Lung (tissue), 12 donors: ENCODE results near the gene EXOSC7. TPM values are rescaled to one million over a fixed set of nuclear protein-coding genes. Genes with fewer than 3 reads are reported as not detected.

ENCODE experiments used
- ATAC-seq: fragments of 200-7000 bp; cut with Tn5 transposase; one replicate; pipeline ENCODE4 v1.9.1; 2020; ENCODE audit warnings: moderate number of reproducible peaks; ENCODE audit not compliant: insufficient read depth, low FRiP score
- DNase-seq, 3 donors: peaks; one replicate each; pipeline ENCODE4 v3.0.0-alpha.2; 2013 to 2017
- H3K27ac ChIP-seq, 2 donors: one replicate each; pipeline ENCODE4 v1.5.1; 2013; ENCODE audit warnings: mild to moderate bottlenecking in 2 of 2, moderate library complexity in 2 of 2, control low read depth in 1 of 2, inconsistent platforms in 1 of 2, low read depth in 1 of 2, low read length in 1 of 2
- H3K27me3 ChIP-seq, 3 donors: one replicate each; pipeline ENCODE4 v1.5.1; 2013; ENCODE audit warnings: low read length in 2 of 3; ENCODE audit not compliant: control insufficient read depth in 3 of 3, insufficient read depth in 3 of 3
- H3K36me3 ChIP-seq, 4 donors: one replicate each; pipeline ENCODE4 v1.5.1; 2013; ENCODE audit warnings: low read length in 4 of 4, mild to moderate bottlenecking in 1 of 4, moderate library complexity in 1 of 4; ENCODE audit not compliant: control insufficient read depth in 4 of 4, insufficient read depth in 4 of 4
- H3K4me1 ChIP-seq, 5 donors: one replicate each; pipeline ENCODE4 v1.5.1; 2013; ENCODE audit warnings: low read length in 5 of 5, mild to moderate bottlenecking in 2 of 5, moderate library complexity in 1 of 5; ENCODE audit not compliant: control insufficient read depth in 5 of 5, insufficient read depth in 5 of 5
- H3K4me3 ChIP-seq: one replicate; pipeline ENCODE4 v1.5.1; 2013; ENCODE audit warnings: mild to moderate bottlenecking, control low read depth, moderate library complexity
- H3K9ac ChIP-seq, 2 donors: one replicate each; pipeline ENCODE4 v1.5.1; 2013; ENCODE audit warnings: low read length in 2 of 2, control low read depth in 1 of 2; ENCODE audit not compliant: insufficient read depth in 1 of 2
- H3K9me3 ChIP-seq, 4 donors: one replicate each; pipeline ENCODE4 v1.5.1; 2013; ENCODE audit warnings: low read length in 3 of 4, mild to moderate bottlenecking in 1 of 4, moderate library complexity in 1 of 4; ENCODE audit not compliant: control insufficient read depth in 4 of 4, insufficient read depth in 3 of 4
- WGBS, 2 donors: extraction: QIAGEN DNeasy Blood & Tissue Kit; methylation state at CpG; one replicate each; pipeline ENCODE4 v1.1.7; 2013; 5-methylcytosine and 5-hydroxymethylcytosine counted together
- polyA plus RNA-seq, 2 donors: library from polyadenylated mRNA; stranded (reverse); fragments of 200-250 nt; gene quantifications; one replicate each; pipeline ENCODE4 v1.2.1, GENCODE V29; 2013
- total RNA-seq, 2 donors: library from RNA; depleted of rRNA in 1 of 2; stranded (reverse); fragments of >200 nt in 1 of 2; gene quantifications; one replicate each; pipeline ENCODE4 v1.2.1, GENCODE V29; 2014 to 2021
- TF ChIP-seq, protein P1 (sequence below): IDR thresholded peaks from 2 replicates; pipeline ENCODE4 v1.5.1; 2012; ENCODE audit warnings: mild to moderate bottlenecking; ENCODE audit errors: control extremely low read depth, extremely low read depth
- donor health status: control.
- donor health status: control.
- donor health status: Bipolar disorder and iron deficiency.
- donor health status: healthy.
- donor health status: DM: yes; HTN: yes; CAD: no.

EXOSC7 gene
- total and polyA plus RNA-seq, 4 donors = 37.4 to 67.2 (median 46.6) TPM

GRCh38 chr3:44992555-44993470 lies 16.8 kb downstream of the EXOSC7 start:
- Histone ChIP-seq H3K4me1 (peaks cover 8 to 39% (median 12%) of the 10 kb centered on the region in 5 donors), H3K27ac (no peak overlapping the region), H3K27me3 (no peaks in the 10 kb centered on the region), H3K36me3 (peaks cover 14 to 29% (median 18%) of the 10 kb centered on the region in 4 donors), H3K9ac (no peak overlapping the region), H3K4me3 (no peak overlapping the region), H3K9me3 (no peaks in the 10 kb centered on the region)
- TF ChIP-seq, protein P1, sequence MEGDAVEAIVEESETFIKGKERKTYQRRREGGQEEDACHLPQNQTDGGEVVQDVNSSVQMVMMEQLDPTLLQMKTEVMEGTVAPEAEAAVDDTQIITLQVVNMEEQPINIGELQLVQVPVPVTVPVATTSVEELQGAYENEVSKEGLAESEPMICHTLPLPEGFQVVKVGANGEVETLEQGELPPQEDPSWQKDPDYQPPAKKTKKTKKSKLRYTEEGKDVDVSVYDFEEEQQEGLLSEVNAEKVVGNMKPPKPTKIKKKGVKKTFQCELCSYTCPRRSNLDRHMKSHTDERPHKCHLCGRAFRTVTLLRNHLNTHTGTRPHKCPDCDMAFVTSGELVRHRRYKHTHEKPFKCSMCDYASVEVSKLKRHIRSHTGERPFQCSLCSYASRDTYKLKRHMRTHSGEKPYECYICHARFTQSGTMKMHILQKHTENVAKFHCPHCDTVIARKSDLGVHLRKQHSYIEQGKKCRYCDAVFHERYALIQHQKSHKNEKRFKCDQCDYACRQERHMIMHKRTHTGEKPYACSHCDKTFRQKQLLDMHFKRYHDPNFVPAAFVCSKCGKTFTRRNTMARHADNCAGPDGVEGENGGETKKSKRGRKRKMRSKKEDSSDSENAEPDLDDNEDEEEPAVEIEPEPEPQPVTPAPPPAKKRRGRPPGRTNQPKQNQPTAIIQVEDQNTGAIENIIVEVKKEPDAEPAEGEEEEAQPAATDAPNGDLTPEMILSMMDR = peak; percentile 39
- no peak for DNase-seq
- 72 to 73% methylated on average over 7 of the region's 7 CpGs for WGBS, 2 donors
- ATAC-seq = no peak

DNA sequence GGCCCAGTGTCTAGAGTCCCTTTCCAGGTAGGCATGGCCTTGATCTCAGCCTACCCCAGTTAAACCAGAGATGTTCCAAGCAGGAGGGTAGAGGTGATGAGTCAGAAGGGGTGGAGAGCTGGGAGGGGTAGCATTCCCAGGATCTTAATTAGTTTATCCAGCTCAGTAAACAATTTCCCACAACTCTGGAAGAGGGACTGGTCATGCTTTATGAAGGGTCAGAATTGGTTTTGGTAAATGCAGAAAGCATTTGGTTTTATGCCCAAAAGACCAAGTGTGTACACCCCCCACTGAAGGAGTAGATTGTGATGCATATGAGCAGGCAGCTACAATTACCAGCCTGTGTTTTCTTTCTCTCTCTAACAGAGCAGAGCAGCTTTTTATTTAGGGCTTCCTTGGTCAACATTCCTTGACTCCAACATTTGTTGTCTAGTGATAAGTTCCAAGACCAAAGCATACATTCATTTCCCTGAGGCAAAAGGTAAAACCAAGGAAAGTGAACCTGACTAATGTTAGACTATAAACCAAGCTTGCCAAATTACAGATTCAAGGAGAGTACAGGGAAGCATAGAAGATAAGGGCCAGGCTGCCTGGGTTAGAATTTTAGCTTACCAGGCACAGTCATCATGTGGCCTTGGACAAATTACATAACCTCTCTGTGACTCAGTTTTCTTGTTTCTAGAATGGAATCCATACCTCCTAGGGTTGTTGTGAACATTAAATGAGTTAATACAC lies 17.6 kb downstream of the EXOSC7 start:
- TF ChIP-seq, protein P1 = no peak
- Histone ChIP-seq H3K4me3 (no peak overlapping the region), H3K27me3 (no peaks in the 10 kb centered on the region), H3K36me3 (peaks cover 14 to 35% (median 20%) of the 10 kb centered on the region in 4 donors), H3K9me3 (no peaks in the 10 kb centered on the region), H3K4me1 (peaks cover 8 to 35% (median 12%) of the 10 kb centered on the region in 5 donors), H3K27ac (peak overlapping the region in 1 of 2 donors; percentile 34), H3K9ac (no peak overlapping the region)
- ATAC-seq (peak; percentile 34), DNase-seq (no peak)

- no peak for ATAC-seq
- peaks cover 8 to 29% (median 15%) of the 10 kb centered on the region in 5 donors for H3K4me1 ChIP-seq
- peak; percentile 80 to 93 (median 93) for DNase-seq
- H3K36me3 ChIP-seq = peaks cover 11 to 36% (median 23%) of the 10 kb centered on the region in 4 donors
- TF ChIP-seq, protein P1 = no peak
- no peak overlapping the region for H3K27ac ChIP-seq
- WGBS, 2 donors = 87 to 89% methylated on average over 8 of the region's 8 CpGs
- no peak overlapping the region for H3K4me3 ChIP-seq
- no peaks in the 10 kb centered on the region for H3K27me3 ChIP-seq
- no peaks in the 10 kb centered on the region for H3K9me3 ChIP-seq
- peak overlapping the region; percentile 24 to 49 for H3K9ac ChIP-seq
These were observed 19.2 kb downstream of the EXOSC7 start for GRCh38 chr3:44995142-44995770.
